ENCODE measurements around the gene NR2C2.

- TF ChIP-seq ZNF565 (CRISPR knock-in tag; conservative IDR thresholded peaks at IDR 0.05; ENCODE audit: low read depth) (no peak), ZC3H10 (CRISPR knock-in tag; IDR thresholded peaks at IDR 0.05) (no peak), ARNTL (CRISPR knock-in tag; IDR thresholded peaks at IDR 0.05; ENCODE audit: borderline replicate concordance, low read depth) (no peak), ZFP30 (CRISPR knock-in tag; IDR thresholded peaks at IDR 0.05) (no peak), PATZ1 (CRISPR knock-in tag; IDR thresholded peaks at IDR 0.05; ENCODE audit: borderline replicate concordance) (no peak)
These were observed 94.6 kb downstream of the NR2C2 start for GRCh38 chr3:15041950-15042349.
